Measurements from ENCODE around the gene RHEBL1. TPM values are rescaled to one million over a fixed set of nuclear protein-coding genes. Genes with fewer than 3 reads are reported as not detected.

Gene RHEBL1
- total RNA-seq, 1 donor from 2014 or later: 10.4 TPM

GRCh38 chr12:49039421-49040363, 30.1 kb downstream of the RHEBL1 start:
- intact Hi-C loops (cut with micrococcal nuclease): no loop called here

GRCh38 chr12:49038291-49038955, 31.4 kb downstream of the RHEBL1 start:
- intact Hi-C loops (cut with micrococcal nuclease): no loop called here

GRCh38 chr12:49037947-49038237, 31.9 kb downstream of the RHEBL1 start:
- intact Hi-C loops (cut with micrococcal nuclease): no loop called here

- intact Hi-C loops (cut with micrococcal nuclease): no loop called here
Observed at GRCh38 chr12:49037111-49037946, 32.5 kb downstream of the RHEBL1 start.

GRCh38 chr12:49036029-49036428, 33.8 kb downstream of the RHEBL1 start:
- intact Hi-C loops (cut with micrococcal nuclease): no loop called here

GRCh38 chr12:49034286-49034622, 35.5 kb downstream of the RHEBL1 start:
- intact Hi-C loops (cut with micrococcal nuclease): no loop called here

GRCh38 chr12:49033611-49034285, 36.0 kb downstream of the RHEBL1 start:
- intact Hi-C loops (cut with micrococcal nuclease): no loop called here

GRCh38 chr12:49032679-49033447, 36.9 kb downstream of the RHEBL1 start:
- intact Hi-C loops (cut with micrococcal nuclease): no loop called here

- intact Hi-C loops (cut with micrococcal nuclease): no loop called here
Observed at GRCh38 chr12:49032276-49032675, 37.5 kb downstream of the RHEBL1 start.

- intact Hi-C loops (cut with micrococcal nuclease): no loop called here
Observed at GRCh38 chr12:49031573-49032161, 38.1 kb downstream of the RHEBL1 start.

GRCh38 chr12:49030714-49031572, 38.8 kb downstream of the RHEBL1 start:
- intact Hi-C loops (cut with micrococcal nuclease): no loop called here

GRCh38 chr12:49030119-49030518, 39.7 kb downstream of the RHEBL1 start:
- intact Hi-C loops (cut with micrococcal nuclease): no loop called here

- intact Hi-C loops (cut with micrococcal nuclease): no loop called here
Observed at GRCh38 chr12:49028666-49029275, 41.0 kb downstream of the RHEBL1 start.

- intact Hi-C loops (cut with micrococcal nuclease): no loop called here
Observed at GRCh38 chr12:49027846-49028555, 41.8 kb downstream of the RHEBL1 start.

- intact Hi-C loops (cut with micrococcal nuclease): no loop called here
Observed at GRCh38 chr12:49026678-49027480, 42.9 kb downstream of the RHEBL1 start.

- intact Hi-C loops (cut with micrococcal nuclease): no loop called here
Observed at GRCh38 chr12:49026101-49026500, 43.7 kb downstream of the RHEBL1 start.

GRCh38 chr12:49025463-49025862, 44.3 kb downstream of the RHEBL1 start:
- intact Hi-C loops (cut with micrococcal nuclease): no loop called here

All from T-helper 1 cell treated with Interleukin-12 subunit alpha and Interleukin-12 subunit beta and Interleukin-4 antibody, amounts not matched to agents 30 ng/mL and 1 ng/mL, for 36 hours (primary cell).